AG09319 (cell line): ENCODE measurements around the gene FUT9.

Experiments used
- DNase-seq: peaks from one replicate; pipeline ENCODE4 v3.0.0-alpha.2; 2010; ENCODE audit warnings: low read depth; ENCODE audit errors: extremely low read depth
- TF ChIP-seq, protein P1 (sequence below): IDR thresholded peaks from 2 replicates; pipeline ENCODE4 v1.5.1; 2011; ENCODE audit warnings: low read depth, mild to moderate bottlenecking, inconsistent platforms, low read length, moderate library complexity

FUT9 gene

DNA sequence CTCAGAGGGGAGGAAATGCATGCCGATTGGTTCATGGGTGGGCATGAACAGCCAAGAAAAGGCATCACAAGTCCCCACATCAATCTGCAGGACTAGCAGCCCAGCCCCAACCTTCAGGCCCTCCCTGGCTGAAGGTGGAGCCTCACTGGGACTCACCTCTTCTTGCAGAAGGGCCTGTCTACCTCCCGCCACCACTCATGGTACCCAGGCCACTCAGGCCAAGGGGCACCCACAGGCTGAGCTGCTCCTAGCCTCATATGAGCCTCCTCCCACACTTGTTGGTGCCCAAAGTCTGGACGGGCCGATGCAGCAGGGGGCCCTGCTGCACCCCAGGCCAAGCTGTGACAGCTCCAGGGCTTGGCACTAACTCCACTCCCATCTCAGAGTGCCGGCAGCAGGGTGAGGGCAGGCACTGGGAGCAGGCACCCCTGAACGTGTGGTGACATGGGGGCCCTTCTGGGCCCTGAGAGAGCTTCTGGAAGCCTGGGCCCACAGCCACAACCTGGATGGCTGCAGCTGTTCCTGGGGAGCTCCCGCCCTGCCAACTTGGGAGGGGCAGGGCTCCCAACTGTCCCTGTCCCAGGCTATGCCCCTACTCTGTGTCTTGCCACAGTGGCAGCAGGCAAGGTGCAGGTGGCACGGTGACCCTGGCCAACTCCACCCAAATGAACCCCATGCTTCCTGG is 13.7 kb upstream of the FUT9 start:
- DNase-seq, result no peak

DNA sequence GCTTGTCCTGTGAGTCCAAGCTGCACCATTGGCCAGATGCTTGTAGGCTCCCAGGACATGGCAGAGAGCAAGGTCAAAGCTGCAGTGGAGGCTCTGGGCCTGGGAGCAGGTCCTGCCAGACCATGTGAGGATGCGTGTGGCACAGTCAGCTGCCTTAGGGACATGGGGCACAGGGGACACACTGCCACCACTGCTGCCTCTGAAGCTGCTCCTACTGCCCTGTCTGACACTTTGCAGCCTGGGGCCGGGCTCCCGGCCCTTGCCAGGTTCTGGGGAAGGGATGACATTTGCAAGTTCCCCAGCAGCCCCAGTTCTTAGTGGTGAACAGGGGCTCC is 13.2 kb upstream of the FUT9 start:
- TF ChIP-seq, protein P1, sequence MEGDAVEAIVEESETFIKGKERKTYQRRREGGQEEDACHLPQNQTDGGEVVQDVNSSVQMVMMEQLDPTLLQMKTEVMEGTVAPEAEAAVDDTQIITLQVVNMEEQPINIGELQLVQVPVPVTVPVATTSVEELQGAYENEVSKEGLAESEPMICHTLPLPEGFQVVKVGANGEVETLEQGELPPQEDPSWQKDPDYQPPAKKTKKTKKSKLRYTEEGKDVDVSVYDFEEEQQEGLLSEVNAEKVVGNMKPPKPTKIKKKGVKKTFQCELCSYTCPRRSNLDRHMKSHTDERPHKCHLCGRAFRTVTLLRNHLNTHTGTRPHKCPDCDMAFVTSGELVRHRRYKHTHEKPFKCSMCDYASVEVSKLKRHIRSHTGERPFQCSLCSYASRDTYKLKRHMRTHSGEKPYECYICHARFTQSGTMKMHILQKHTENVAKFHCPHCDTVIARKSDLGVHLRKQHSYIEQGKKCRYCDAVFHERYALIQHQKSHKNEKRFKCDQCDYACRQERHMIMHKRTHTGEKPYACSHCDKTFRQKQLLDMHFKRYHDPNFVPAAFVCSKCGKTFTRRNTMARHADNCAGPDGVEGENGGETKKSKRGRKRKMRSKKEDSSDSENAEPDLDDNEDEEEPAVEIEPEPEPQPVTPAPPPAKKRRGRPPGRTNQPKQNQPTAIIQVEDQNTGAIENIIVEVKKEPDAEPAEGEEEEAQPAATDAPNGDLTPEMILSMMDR, result no peak
- no peak for DNase-seq

More for the DNA sequence above, 13.7 kb upstream of the FUT9 start:
- TF ChIP-seq, protein P1, result no peak

DNA sequence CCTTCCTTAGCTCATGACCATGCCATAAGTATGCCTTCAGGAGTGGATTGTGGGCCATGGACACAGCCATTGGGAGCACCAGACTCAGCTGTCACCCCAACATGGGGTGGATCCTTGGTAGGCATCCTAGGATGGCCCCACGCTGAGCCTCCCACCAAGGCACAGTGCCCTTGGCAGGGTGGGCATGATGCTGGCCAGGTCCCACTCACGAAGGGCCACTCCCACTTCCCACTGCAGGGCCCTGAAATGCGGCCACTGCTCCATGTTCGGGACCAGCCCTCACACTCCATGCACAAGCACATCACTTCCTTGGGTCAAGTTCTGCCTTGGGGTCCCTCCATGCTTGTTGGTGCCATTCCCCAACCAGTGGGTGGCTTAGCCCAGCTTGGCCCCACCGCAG is 12.9 kb upstream of the FUT9 start:
- no peak for DNase-seq
- TF ChIP-seq, protein P1, result no peak

DNA sequence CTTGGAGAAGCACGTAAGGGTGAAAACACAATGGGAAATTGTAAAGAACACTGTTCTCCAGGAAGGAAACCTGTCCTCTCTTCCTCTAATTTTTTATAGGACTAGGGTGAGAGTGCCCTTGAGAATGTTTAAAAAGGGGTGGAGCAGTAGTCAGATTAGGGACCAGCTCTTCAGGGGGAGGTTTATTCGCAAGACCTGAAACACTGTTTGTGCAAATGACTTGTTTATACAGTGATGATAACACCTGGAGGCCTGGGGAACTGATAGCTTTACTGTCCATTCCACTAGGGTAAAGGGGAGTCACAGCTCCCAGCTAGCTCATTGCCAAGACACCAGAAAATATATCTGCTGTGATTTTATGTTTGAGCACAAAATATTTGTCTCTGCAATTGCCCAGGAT is 8.1 kb upstream of the FUT9 start:
- no peak for DNase-seq
- TF ChIP-seq, protein P1, result no peak

- TF ChIP-seq, protein P1, result no peak
- DNase-seq, result no peak
These were observed 2.2 kb upstream of the FUT9 start for GRCh38 chr6:96013531-96013930.

- TF ChIP-seq, protein P1, result no peak
- DNase-seq, result no peak
These were observed 792 bp upstream of the FUT9 start for GRCh38 chr6:96014846-96015517.

DNA sequence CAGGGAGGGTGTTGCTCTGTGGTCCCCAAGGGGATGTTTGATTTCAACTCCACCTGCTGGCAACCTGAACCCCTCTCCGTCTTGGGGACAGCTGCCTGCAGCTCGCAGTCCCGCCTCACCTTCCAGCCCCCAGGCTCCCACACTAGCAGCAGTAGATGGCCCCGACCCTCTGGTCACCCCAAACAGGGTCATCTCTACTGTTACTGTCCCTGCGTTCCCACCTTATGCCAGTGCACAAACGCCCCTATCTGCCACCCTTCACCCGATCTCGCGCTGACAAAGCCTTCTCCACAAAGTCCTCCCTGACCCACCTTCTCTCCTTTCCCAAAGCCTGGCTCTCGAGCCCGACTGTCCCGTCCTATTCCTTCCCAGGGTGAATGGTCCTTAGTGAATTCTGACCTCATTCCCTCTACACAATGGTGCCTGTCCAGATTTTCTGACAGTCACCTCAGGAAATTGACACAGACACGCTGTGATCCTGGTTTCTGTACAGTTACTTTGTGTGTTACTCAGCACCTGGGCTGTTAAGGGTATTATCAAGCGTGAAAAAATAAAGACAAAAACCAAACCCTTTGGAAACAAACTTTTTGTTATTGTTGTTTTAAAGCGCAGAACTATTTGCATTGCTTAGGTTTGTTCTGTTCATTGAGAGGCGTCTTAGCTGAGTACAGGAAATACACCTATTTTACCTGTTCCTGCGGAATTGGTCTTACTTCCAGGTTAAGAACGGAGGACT is 728 bp downstream of the FUT9 start:
- DNase-seq, result no peak
- TF ChIP-seq, protein P1, result no peak
